ENCODE measurements around the gene MBOAT2. TPM values are rescaled to one million over a fixed set of nuclear protein-coding genes. Genes with fewer than 3 reads are reported as not detected.

MBOAT2 gene
- polyA plus RNA-seq, 1 donor from 2014 or later, result 205 TPM

- Histone ChIP-seq H3K27me3 (ENCODE audit: insufficient read depth, low read depth, low read length) (no peaks in the 10 kb centered on the region), H3K36me3 (ENCODE audit: insufficient read depth, low read length) (no peaks in the 10 kb centered on the region), H3F3A (ENCODE audit: insufficient read depth, low read length, poor library complexity, severe bottlenecking) (no peaks in the 10 kb centered on the region), H3K4me2 (ENCODE audit: low read length) (no peak overlapping the region), H3K9me3 (ENCODE audit: low read length) (no peaks in the 10 kb centered on the region), H3K79me2 (replicated peaks; ENCODE audit: insufficient read depth, low read length) (no peaks in the 10 kb centered on the region), H3K9me2 (ENCODE audit: insufficient read depth, low read length) (no peaks in the 10 kb centered on the region), H3K4me3 (ENCODE audit: low read length) (no peak overlapping the region), H3K27ac (ENCODE audit: low read length) (no peak overlapping the region), H4K20me1 (ENCODE audit: insufficient read depth) (no peaks in the 10 kb centered on the region), H2AFZ (ENCODE audit: low read depth, low read length) (no peak overlapping the region), H3K9ac (ENCODE audit: low read length) (no peak overlapping the region)
- TF ChIP-seq EZH2 (IDR thresholded peaks at IDR 0.05; ENCODE audit: borderline replicate concordance, insufficient read depth, low read length, poor library complexity, severe bottlenecking) (no peak), CTCF (IDR thresholded peaks at IDR 0.05; ENCODE audit: poor library complexity, severe bottlenecking) (no peak), REST (IDR thresholded peaks at IDR 0.05; ENCODE audit: borderline replicate concordance) (no peak), TAF1 (IDR thresholded peaks at IDR 0.05; ENCODE audit: low read depth) (no peak), MXI1 (conservative IDR thresholded peaks at IDR 0.05; ENCODE audit: poor library complexity, severe bottlenecking) (no peak), SMC3 (conservative IDR thresholded peaks at IDR 0.05; ENCODE audit: poor library complexity) (no peak), POLR2AphosphoS5 (IDR thresholded peaks at IDR 0.05) (no peak), EP300 (conservative IDR thresholded peaks at IDR 0.05; ENCODE audit: poor library complexity, severe bottlenecking) (no peak), RAD21 (conservative IDR thresholded peaks at IDR 0.05) (no peak)
These were observed 118.7 kb downstream of the MBOAT2 start for GRCh38 chr2:8884812-8885211.

- no peaks in the 10 kb centered on the region for H3K36me3 ChIP-seq (ENCODE audit: insufficient read depth, low read length)
- H3K4me3 ChIP-seq (ENCODE audit: low read length), result no peak overlapping the region
- H4K20me1 ChIP-seq (ENCODE audit: insufficient read depth), result no peaks in the 10 kb centered on the region
- TF ChIP-seq MXI1 (conservative IDR thresholded peaks at IDR 0.05; ENCODE audit: poor library complexity, severe bottlenecking) (no peak), EZH2 (IDR thresholded peaks at IDR 0.05; ENCODE audit: borderline replicate concordance, insufficient read depth, low read length, poor library complexity, severe bottlenecking) (no peak), CTCF (IDR thresholded peaks at IDR 0.05; ENCODE audit: poor library complexity, severe bottlenecking) (no peak), TAF1 (IDR thresholded peaks at IDR 0.05; ENCODE audit: low read depth) (no peak), SMC3 (conservative IDR thresholded peaks at IDR 0.05; ENCODE audit: poor library complexity) (no peak), REST (IDR thresholded peaks at IDR 0.05; ENCODE audit: borderline replicate concordance) (no peak), POLR2AphosphoS5 (IDR thresholded peaks at IDR 0.05) (no peak)
- H3F3A ChIP-seq (ENCODE audit: insufficient read depth, low read length, poor library complexity, severe bottlenecking), result no peaks in the 10 kb centered on the region
- no peak overlapping the region for H2AFZ ChIP-seq (ENCODE audit: low read depth, low read length)
- no peaks in the 10 kb centered on the region for H3K27me3 ChIP-seq (ENCODE audit: insufficient read depth, low read depth, low read length)
- no peaks in the 10 kb centered on the region for H3K9me3 ChIP-seq (ENCODE audit: low read length)
- no peak overlapping the region for H3K27ac ChIP-seq (ENCODE audit: low read length)
- no peak overlapping the region for H3K9ac ChIP-seq (ENCODE audit: low read length)
- no peaks in the 10 kb centered on the region for H3K9me2 ChIP-seq (ENCODE audit: insufficient read depth, low read length)
- no peak overlapping the region for H3K4me2 ChIP-seq (ENCODE audit: low read length)
- H3K79me2 ChIP-seq (replicated peaks; ENCODE audit: insufficient read depth, low read length), result no peaks in the 10 kb centered on the region
These were observed 121.4 kb downstream of the MBOAT2 start for GRCh38 chr2:8882094-8882493.
